K562 (cell line): ENCODE data around the gene PRR7. TPM values are rescaled to one million over a fixed set of nuclear protein-coding genes. Genes with fewer than 3 reads are reported as not detected.

Experiments used
- ASH1L ChIP-seq: fragments of 450-650 bp; IDR thresholded peaks from 2 replicates; pipeline ENCODE4 v1.6.1; 2018; ENCODE audit warnings: borderline replicate concordance, mild to moderate bottlenecking, low read depth; ENCODE audit not compliant: partially characterized antibody
- CCAR2 ChIP-seq: fragments of 200-400 bp; formaldehyde crosslinking; IDR thresholded peaks from 2 replicates; pipeline ENCODE4 v1.6.1; 2017; ENCODE audit warnings: mild to moderate bottlenecking, low read depth, low read length
- HNRNPLL ChIP-seq: fragments of 200-400 bp; formaldehyde crosslinking; IDR thresholded peaks from 2 replicates; pipeline ENCODE4 v1.6.1; 2017; ENCODE audit warnings: low read length, low read depth, mild to moderate bottlenecking; ENCODE audit not compliant: poor library complexity, severe bottlenecking
- LEF1 ChIP-seq: fragments of 450-650 bp; IDR thresholded peaks from 2 replicates; pipeline ENCODE4 v1.6.1; 2016; ENCODE audit warnings: mild to moderate bottlenecking
- NR1H2 ChIP-seq: sonication (generic); formaldehyde crosslinking; IDR thresholded peaks from 2 replicates; pipeline ENCODE4 v1.4.0; 2020; ENCODE audit warnings: mild to moderate bottlenecking, missing genetic modification reagents
- NR2C1 ChIP-seq, 2 experiments: fragments of 450-650 bp; IDR thresholded peaks; 2 replicates each; pipeline ENCODE4 v1.6.1; 2017; ENCODE audit warnings: mild to moderate bottlenecking in 2 of 2, antibody characterized with exemption in 1 of 2, inconsistent platforms in 1 of 2, missing compliant biosample characterization in 1 of 2, missing genetic modification characterization in 1 of 2
- SAP30 ChIP-seq: fragments of 200-600 bp; sonication (generic); IDR thresholded peaks from 2 replicates; pipeline ENCODE4 v1.6.1; 2012; ENCODE audit warnings: borderline replicate concordance, low read depth, mild to moderate bottlenecking, moderate library complexity, low read length, control low read depth, inconsistent platforms; ENCODE audit not compliant: insufficient read depth, poor library complexity, severe bottlenecking
- SIRT6 ChIP-seq: IDR thresholded peaks from one replicate; pipeline ENCODE4 v1.6.1; 2012; ENCODE audit warnings: low read depth, mild to moderate bottlenecking, control low read depth, inconsistent platforms, low read length, moderate library complexity
- STAG1 ChIP-seq: sonication (generic); formaldehyde crosslinking; IDR thresholded peaks from 2 replicates; pipeline ENCODE4 v1.5.0; 2020; ENCODE audit warnings: missing genetic modification reagents, borderline replicate concordance
- polyA plus RNA-seq, 8 experiments: library from polyadenylated mRNA; depleted of rRNA in 4 of 8; stranded (reverse) in 5 of 8; unstranded in 3 of 8; fragments of >200 nt; fragmentation: Nextera tagmentation in 2 of 8; fragmentation: Illumina TruSeq in 1 of 8; extraction: Ambion mirVana in 2 of 8; extraction: Trizol in 1 of 8; gene quantifications; 2 replicates each; pipeline versions ENCODE4 v1.2.1 to v1.2.3, GENCODE V29; 2011 to 2014; ENCODE audit warnings: inconsistent platforms in 1 of 8, missing spikeins in 1 of 8
- total RNA-seq, 7 experiments: library from RNA; depleted of rRNA in 6 of 7; stranded (reverse); fragments of >200 nt in 6 of 7; fragmentation: Illumina TruSeq in 2 of 7; extraction: Trizol in 2 of 7; gene quantifications; 2 replicates each; pipeline versions ENCODE4 v1.2.1 to v1.2.3, GENCODE V29; 2011 to 2021; ENCODE audit warnings: low replicate concordance in 1 of 7
- TF ChIP-seq, protein P1 (sequence below): sonication (generic); formaldehyde crosslinking; IDR thresholded peaks from 2 replicates; pipeline ENCODE4 v1.8.0; 2023; ENCODE audit warnings: missing genetic modification reagents, mild to moderate bottlenecking, borderline replicate concordance
- TF ChIP-seq, protein P2 (sequence below), 2 experiments: fragments of 450-650 bp; conservative IDR thresholded peaks; 2 replicates each; pipeline ENCODE4 v1.6.1; 2017; ENCODE audit warnings: mild to moderate bottlenecking in 2 of 2, moderate library complexity in 2 of 2
- TF ChIP-seq, protein P3 (sequence below): fragments of 250-450 bp; sonication (Bioruptor Pico); IDR thresholded peaks from 2 replicates; pipeline ENCODE4 v1.4.0; 2020

The PRR7 gene
- total and polyA plus RNA-seq, 9 of the 15 experiments (the other 6 are each of a cell fraction or from before 2014, with no cell fraction given) = 0.80 to 11.3 (median 10.4) TPM; not detected in 4

DNA sequence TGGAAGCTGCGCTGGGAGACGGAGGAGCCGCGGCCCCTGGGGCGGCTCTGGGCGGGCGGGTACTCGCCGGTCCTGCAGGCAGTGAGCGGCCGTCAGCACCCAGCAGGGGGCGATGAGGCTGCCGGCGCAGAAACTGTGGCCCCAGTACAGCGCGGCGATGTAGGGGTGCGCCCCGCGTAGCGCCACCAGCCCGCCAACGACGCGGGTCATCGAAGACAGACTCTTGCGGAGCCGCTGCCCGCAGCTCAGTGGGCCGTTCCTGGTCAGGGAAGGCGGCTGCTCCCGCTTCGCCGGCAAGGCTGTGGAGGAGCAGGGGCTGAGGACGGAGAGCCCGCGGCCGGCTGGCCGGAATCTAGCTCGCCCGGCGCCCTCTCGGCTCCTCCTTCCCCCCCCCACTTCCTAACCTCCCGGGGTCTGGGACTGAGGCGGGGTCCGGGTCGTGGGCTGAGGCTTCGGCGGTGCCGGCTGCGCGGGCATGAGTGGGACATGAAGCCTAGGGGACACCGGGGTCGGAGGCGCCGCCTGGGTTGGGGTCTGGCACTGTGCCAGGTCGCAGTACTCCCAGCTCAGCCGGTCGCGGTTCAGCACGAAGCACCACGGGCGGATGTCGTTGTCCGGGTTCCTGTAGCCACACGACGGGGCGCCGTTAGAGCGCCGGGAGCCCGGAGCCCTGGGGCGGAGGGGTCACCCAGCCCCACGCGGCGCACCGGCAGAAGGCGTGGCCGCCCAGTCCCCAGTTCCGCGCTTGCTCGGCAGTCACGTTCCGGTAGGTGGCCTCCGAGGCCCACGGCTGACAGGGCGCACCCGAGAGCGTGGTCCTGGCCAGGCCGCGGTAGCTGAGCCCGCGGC, 42.6 kb upstream of the PRR7 start (continued):
- TF ChIP-seq, protein P1, sequence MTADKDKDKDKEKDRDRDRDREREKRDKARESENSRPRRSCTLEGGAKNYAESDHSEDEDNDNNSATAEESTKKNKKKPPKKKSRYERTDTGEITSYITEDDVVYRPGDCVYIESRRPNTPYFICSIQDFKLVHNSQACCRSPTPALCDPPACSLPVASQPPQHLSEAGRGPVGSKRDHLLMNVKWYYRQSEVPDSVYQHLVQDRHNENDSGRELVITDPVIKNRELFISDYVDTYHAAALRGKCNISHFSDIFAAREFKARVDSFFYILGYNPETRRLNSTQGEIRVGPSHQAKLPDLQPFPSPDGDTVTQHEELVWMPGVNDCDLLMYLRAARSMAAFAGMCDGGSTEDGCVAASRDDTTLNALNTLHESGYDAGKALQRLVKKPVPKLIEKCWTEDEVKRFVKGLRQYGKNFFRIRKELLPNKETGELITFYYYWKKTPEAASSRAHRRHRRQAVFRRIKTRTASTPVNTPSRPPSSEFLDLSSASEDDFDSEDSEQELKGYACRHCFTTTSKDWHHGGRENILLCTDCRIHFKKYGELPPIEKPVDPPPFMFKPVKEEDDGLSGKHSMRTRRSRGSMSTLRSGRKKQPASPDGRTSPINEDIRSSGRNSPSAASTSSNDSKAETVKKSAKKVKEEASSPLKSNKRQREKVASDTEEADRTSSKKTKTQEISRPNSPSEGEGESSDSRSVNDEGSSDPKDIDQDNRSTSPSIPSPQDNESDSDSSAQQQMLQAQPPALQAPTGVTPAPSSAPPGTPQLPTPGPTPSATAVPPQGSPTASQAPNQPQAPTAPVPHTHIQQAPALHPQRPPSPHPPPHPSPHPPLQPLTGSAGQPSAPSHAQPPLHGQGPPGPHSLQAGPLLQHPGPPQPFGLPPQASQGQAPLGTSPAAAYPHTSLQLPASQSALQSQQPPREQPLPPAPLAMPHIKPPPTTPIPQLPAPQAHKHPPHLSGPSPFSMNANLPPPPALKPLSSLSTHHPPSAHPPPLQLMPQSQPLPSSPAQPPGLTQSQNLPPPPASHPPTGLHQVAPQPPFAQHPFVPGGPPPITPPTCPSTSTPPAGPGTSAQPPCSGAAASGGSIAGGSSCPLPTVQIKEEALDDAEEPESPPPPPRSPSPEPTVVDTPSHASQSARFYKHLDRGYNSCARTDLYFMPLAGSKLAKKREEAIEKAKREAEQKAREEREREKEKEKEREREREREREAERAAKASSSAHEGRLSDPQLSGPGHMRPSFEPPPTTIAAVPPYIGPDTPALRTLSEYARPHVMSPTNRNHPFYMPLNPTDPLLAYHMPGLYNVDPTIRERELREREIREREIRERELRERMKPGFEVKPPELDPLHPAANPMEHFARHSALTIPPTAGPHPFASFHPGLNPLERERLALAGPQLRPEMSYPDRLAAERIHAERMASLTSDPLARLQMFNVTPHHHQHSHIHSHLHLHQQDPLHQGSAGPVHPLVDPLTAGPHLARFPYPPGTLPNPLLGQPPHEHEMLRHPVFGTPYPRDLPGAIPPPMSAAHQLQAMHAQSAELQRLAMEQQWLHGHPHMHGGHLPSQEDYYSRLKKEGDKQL = no peak
- TF ChIP-seq, protein P2, sequence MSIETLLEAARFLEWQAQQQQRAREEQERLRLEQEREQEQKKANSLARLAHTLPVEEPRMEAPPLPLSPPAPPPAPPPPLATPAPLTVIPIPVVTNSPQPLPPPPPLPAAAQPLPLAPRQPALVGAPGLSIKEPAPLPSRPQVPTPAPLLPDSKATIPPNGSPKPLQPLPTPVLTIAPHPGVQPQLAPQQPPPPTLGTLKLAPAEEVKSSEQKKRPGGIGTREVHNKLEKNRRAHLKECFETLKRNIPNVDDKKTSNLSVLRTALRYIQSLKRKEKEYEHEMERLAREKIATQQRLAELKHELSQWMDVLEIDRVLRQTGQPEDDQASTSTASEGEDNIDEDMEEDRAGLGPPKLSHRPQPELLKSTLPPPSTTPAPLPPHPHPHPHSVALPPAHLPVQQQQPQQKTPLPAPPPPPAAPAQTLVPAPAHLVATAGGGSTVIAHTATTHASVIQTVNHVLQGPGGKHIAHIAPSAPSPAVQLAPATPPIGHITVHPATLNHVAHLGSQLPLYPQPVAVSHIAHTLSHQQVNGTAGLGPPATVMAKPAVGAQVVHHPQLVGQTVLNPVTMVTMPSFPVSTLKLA (conservative IDR thresholded peaks at IDR 0.05) = peak; percentile 90 to 94
- TF ChIP-seq HNRNPLL (no peak), STAG1 (CRISPR knock-in tag) (peak; percentile 51; the same call in 1 of the 2 replicates), LEF1 (no peak), NR1H2 (CRISPR knock-in tag) (no peak; the same call in 1 of the 2 replicates), ASH1L (no peak), NR2C1 (IDR thresholded peaks at IDR 0.05) (no peak), NR2C1 (tag; IDR thresholded peaks at IDR 0.05) (no peak), CCAR2 (no peak), SIRT6 (no peak), SAP30 (peak; percentile 88)
- TF ChIP-seq, protein P3, sequence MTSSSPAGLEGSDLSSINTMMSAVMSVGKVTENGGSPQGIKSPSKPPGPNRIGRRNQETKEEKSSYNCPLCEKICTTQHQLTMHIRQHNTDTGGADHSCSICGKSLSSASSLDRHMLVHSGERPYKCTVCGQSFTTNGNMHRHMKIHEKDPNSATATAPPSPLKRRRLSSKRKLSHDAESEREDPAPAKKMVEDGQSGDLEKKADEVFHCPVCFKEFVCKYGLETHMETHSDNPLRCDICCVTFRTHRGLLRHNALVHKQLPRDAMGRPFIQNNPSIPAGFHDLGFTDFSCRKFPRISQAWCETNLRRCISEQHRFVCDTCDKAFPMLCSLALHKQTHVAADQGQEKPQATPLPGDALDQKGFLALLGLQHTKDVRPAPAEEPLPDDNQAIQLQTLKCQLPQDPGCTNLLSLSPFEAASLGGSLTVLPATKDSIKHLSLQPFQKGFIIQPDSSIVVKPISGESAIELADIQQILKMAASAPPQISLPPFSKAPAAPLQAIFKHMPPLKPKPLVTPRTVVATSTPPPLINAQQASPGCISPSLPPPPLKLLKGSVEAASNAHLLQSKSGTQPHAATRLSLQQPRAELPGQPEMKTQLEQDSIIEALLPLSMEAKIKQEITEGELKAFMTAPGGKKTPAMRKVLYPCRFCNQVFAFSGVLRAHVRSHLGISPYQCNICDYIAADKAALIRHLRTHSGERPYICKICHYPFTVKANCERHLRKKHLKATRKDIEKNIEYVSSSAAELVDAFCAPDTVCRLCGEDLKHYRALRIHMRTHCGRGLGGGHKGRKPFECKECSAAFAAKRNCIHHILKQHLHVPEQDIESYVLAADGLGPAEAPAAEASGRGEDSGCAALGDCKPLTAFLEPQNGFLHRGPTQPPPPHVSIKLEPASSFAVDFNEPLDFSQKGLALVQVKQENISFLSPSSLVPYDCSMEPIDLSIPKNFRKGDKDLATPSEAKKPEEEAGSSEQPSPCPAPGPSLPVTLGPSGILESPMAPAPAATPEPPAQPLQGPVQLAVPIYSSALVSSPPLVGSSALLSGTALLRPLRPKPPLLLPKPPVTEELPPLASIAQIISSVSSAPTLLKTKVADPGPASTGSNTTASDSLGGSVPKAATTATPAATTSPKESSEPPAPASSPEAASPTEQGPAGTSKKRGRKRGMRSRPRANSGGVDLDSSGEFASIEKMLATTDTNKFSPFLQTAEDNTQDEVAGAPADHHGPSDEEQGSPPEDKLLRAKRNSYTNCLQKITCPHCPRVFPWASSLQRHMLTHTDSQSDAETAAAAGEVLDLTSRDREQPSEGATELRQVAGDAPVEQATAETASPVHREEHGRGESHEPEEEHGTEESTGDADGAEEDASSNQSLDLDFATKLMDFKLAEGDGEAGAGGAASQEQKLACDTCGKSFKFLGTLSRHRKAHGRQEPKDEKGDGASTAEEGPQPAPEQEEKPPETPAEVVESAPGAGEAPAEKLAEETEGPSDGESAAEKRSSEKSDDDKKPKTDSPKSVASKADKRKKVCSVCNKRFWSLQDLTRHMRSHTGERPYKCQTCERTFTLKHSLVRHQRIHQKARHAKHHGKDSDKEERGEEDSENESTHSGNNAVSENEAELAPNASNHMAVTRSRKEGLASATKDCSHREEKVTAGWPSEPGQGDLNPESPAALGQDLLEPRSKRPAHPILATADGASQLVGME (CRISPR knock-in tag) = peak; percentile 43
